IMR-90 (cell line): ENCODE results near the gene OR9A2. TPM values are rescaled to one million over a fixed set of nuclear protein-coding genes. Genes with fewer than 3 reads are reported as not detected.

Experiments
- ATAC-seq: fragments of 200-7000 bp; cut with Tn5 transposase; 2 replicates; pipeline ENCODE4 v1.9.1; 2020; ENCODE audit warnings: low read depth, mild to moderate bottlenecking, moderate library complexity
- BruUV-seq: library from RNA; stranded (reverse); fragments of 400-500 nt; replicated peaks from 2 replicates; lab custom pipeline; 2021; lab: Mats Ljungman, UMichigan
- CTCF ChIA-PET: fragments of 300-600 bp; formaldehyde crosslinking; extraction: SDS; loops from one replicate; lab custom pipeline; 2021; ENCODE audit warnings: antibody characterized with exemption; lab: Yijun Ruan, JAX
- POLR2A ChIA-PET: fragments of 300-600 bp; sonication (Branson Sonifier 250); formaldehyde crosslinking; loops from one replicate; lab custom pipeline; 2022; ENCODE audit warnings: antibody characterized with exemption; ENCODE audit not compliant: unreplicated experiment; lab: Charles Lee
- DNase-seq: peaks from one replicate; pipeline ENCODE4 v3.0.0; 2013
- H2AFZ ChIP-seq: replicated peaks from 2 replicates; pipeline ENCODE3; 2013; ENCODE audit warnings: low read length, mild to moderate bottlenecking; ENCODE audit not compliant: poor library complexity
- H2AK5ac ChIP-seq: 2 replicates; pipeline ENCODE4 v1.6.1; 2013; ENCODE audit warnings: low read depth, low read length, inconsistent platforms
- H2AK9ac ChIP-seq: replicated peaks from 2 replicates; pipeline ENCODE3; 2013; ENCODE audit warnings: mild to moderate bottlenecking, low read depth, low read length, moderate library complexity; ENCODE audit not compliant: poor library complexity
- H2BK120ac ChIP-seq: 2 replicates; pipeline ENCODE4 v1.6.1; 2013; ENCODE audit warnings: low read depth, low read length, inconsistent platforms
- H2BK15ac ChIP-seq: 3 replicates; pipeline ENCODE4 v1.6.1; 2013; ENCODE audit warnings: low read depth, low read length, inconsistent platforms
- H2BK20ac ChIP-seq: 2 replicates; pipeline ENCODE4 v1.6.1; 2013; ENCODE audit warnings: low read depth, mild to moderate bottlenecking, inconsistent platforms, low read length, moderate library complexity
- H2BK5ac ChIP-seq: 2 replicates; pipeline ENCODE4 v1.6.1; 2013; ENCODE audit warnings: mild to moderate bottlenecking, low read depth, low read length, inconsistent platforms; ENCODE audit not compliant: poor library complexity, severe bottlenecking
- H3K14ac ChIP-seq: replicated peaks from 2 replicates; pipeline ENCODE4 v1.6.1; 2013; ENCODE audit warnings: low read depth, low read length, inconsistent platforms
- H3K18ac ChIP-seq: 2 replicates; pipeline ENCODE4 v1.6.1; 2013; ENCODE audit warnings: low read depth, low read length, control low read depth
- H3K23ac ChIP-seq: 2 replicates; pipeline ENCODE4 v1.6.1; 2013; ENCODE audit warnings: low read depth, low read length, inconsistent platforms
- H3K27ac ChIP-seq: 2 replicates; pipeline ENCODE4 v1.5.1; 2013; ENCODE audit warnings: mild to moderate bottlenecking, control low read depth, low read length; ENCODE audit not compliant: insufficient read depth
- H3K27me3 ChIP-seq: 2 replicates; pipeline ENCODE4 v1.6.1; 2013; ENCODE audit warnings: low read length; ENCODE audit not compliant: control insufficient read depth, insufficient read depth
- H3K36me3 ChIP-seq: 2 replicates; pipeline ENCODE4 v1.6.1; 2013; ENCODE audit warnings: low read length, mixed read lengths; ENCODE audit not compliant: control insufficient read depth, insufficient read depth
- H3K4ac ChIP-seq: 2 replicates; pipeline ENCODE4 v1.6.1; 2013; ENCODE audit warnings: low read depth, low read length, inconsistent platforms
- H3K4me1 ChIP-seq: 2 replicates; pipeline ENCODE4 v1.6.1; 2013; ENCODE audit warnings: low read length, mixed read lengths; ENCODE audit not compliant: control insufficient read depth, insufficient read depth
- H3K4me2 ChIP-seq: 2 replicates; pipeline ENCODE4 v1.6.1; 2013; ENCODE audit warnings: low read depth, mild to moderate bottlenecking, control low read depth, low read length, moderate library complexity
- H3K4me3 ChIP-seq: 2 replicates; pipeline ENCODE4 v1.5.1; 2013; ENCODE audit warnings: low read depth, mild to moderate bottlenecking, control low read depth, low read length, moderate library complexity; ENCODE audit not compliant: insufficient read depth
- H3K56ac ChIP-seq: 2 replicates; pipeline ENCODE4 v1.6.1; 2013; ENCODE audit warnings: low read length, inconsistent platforms; ENCODE audit not compliant: insufficient read depth; ENCODE audit errors: extremely low read depth
- H3K79me1 ChIP-seq, 2 experiments: 2 replicates each; pipeline ENCODE4 v1.6.1; 2013; ENCODE audit warnings: low read length in 2 of 2, inconsistent platforms in 1 of 2, low read depth in 1 of 2
- H3K9ac ChIP-seq: 2 replicates; pipeline ENCODE4 v1.6.1; 2013; ENCODE audit warnings: low read depth, low read length, control low read depth
- H3K9me1 ChIP-seq: 2 replicates; pipeline ENCODE4 v1.6.1; 2013; ENCODE audit warnings: low read length, inconsistent platforms; ENCODE audit not compliant: insufficient read depth
- H3K9me3 ChIP-seq: 2 replicates; pipeline ENCODE4 v1.6.1; 2013; ENCODE audit warnings: low read length; ENCODE audit not compliant: control insufficient read depth, insufficient read depth
- H4K20me1 ChIP-seq: 2 replicates; pipeline ENCODE4 v1.6.1; 2013; ENCODE audit warnings: low read length, inconsistent platforms; ENCODE audit not compliant: insufficient read depth
- H4K5ac ChIP-seq: 2 replicates; pipeline ENCODE4 v1.6.1; 2013; ENCODE audit warnings: mild to moderate bottlenecking, low read depth, low read length, control low read depth
- H4K8ac ChIP-seq, 2 experiments: 2 replicates each; pipeline ENCODE4 v1.6.1; 2013; ENCODE audit warnings: low read depth in 2 of 2, low read length in 2 of 2, control low read depth in 1 of 2, inconsistent platforms in 1 of 2
- H4K91ac ChIP-seq: 2 replicates; pipeline ENCODE4 v1.6.1; 2013; ENCODE audit warnings: low read depth, low read length, inconsistent platforms; ENCODE audit not compliant: insufficient read depth
- MAFK ChIP-seq: IDR thresholded peaks from 2 replicates; pipeline ENCODE4 v1.6.1; 2012; ENCODE audit warnings: low read depth, low read length, improper control_type of control experiment
- USF2 ChIP-seq: fragments of 150-350 bp; IDR thresholded peaks from 2 replicates; pipeline ENCODE4 v1.6.1; 2017; ENCODE audit warnings: mild to moderate bottlenecking, antibody characterized with exemption, low read length, low read depth
- WGBS, 2 experiments: methylation state at CpG; one replicate each; pipeline versions ENCODE4 v1.1.5 to v1.1.7; 2013; ENCODE audit warnings: missing lambda C conversion rate in 2 of 2; ENCODE audit not compliant: insufficient read length in 1 of 2; ENCODE audit errors: extremely low coverage in 2 of 2; 5-methylcytosine and 5-hydroxymethylcytosine counted together
- dilution Hi-C: fragments of 300-500 bp; cut with HindIII; formaldehyde crosslinking; loops from one replicate; pipeline ENCODE4 v1.14.3; 2018; ENCODE audit warnings: low sequenced_read_pairs; ENCODE audit not compliant: unreplicated experiment
- in situ Hi-C: fragments of 300-500 bp; cut with MboI; formaldehyde crosslinking; loops from 3 replicates; pipeline ENCODE4 v1.14.3; 2019; ENCODE audit warnings: low sequenced_read_pairs, inconsistent platforms, mixed read lengths
- intact Hi-C: fragments of 100-400 bp; cut with micrococcal nuclease; formaldehyde crosslinking; loops from 2 replicates; pipeline ENCODE4 v1.10.0; 2022
- polyA plus RNA-seq, 3 experiments: library from polyadenylated mRNA; depleted of rRNA; stranded (reverse); fragments of >200 nt; gene quantifications; 2 replicates each; pipeline ENCODE4 v1.2.3, GENCODE V29; 2012; ENCODE audit warnings: low replicate concordance in 1 of 3
- total RNA-seq: library from RNA; depleted of rRNA; stranded (reverse); fragments of >200 nt; gene quantifications from 2 replicates; pipeline ENCODE4 v1.2.3, GENCODE V29; 2012

OR9A2 gene
- total and polyA plus RNA-seq, 2 of the 4 experiments (the other 2 are of a cell fraction), result not detected

- Histone ChIP-seq H3K36me3 (no peaks in the 10 kb centered on the region), H3K4me2 (no peak overlapping the region), H2BK120ac (no peak overlapping the region), H4K20me1 (no peaks in the 10 kb centered on the region), H3K9ac (no peak overlapping the region), H2BK5ac (no peak overlapping the region), H2AK9ac (no peak overlapping the region), H3K56ac (no peak overlapping the region), H2BK20ac (no peak overlapping the region), H4K5ac (no peak overlapping the region), H3K18ac (no peak overlapping the region), H3K14ac (no peak overlapping the region), H2AK5ac (no peak overlapping the region), H3K9me3 (peaks cover 10% of the 10 kb centered on the region), H3K9me1 (no peaks in the 10 kb centered on the region), H3K27me3 (no peaks in the 10 kb centered on the region), H4K91ac (no peak overlapping the region), H3K27ac (no peak overlapping the region), H3K79me1 (no peaks in the 10 kb centered on the region), H3K4ac (no peak overlapping the region), H3K23ac (no peak overlapping the region), H3K4me1 (no peaks in the 10 kb centered on the region), H2AFZ (no peak overlapping the region), H2BK15ac (no peak overlapping the region), H3K4me3 (no peak overlapping the region), H4K8ac (no peak overlapping the region)
- ChIA-PET CTCF (no interaction called here), POLR2A (no interaction called here)
- WGBS, 2 experiments, result no CpG with 5 or more reads among the region's 3 CpGs
- BruUV-seq, result no TSS peak
- in situ Hi-C loops, result no loop called here
- DNase-seq (no peak), ATAC-seq (no peak)
- dilution Hi-C loops, result no loop called here
- no peak for TF ChIP-seq USF2
- TF ChIP-seq MAFK, result no peak
- intact Hi-C loops, result no loop called here
These were observed 46.6 kb upstream of the OR9A2 start for GRCh38 chr7:143073556-143073955.
